Peyer's patch (tissue), 4 donors: ENCODE measurements around the gene AJAP1.

Experiments
- POLR2A ChIP-seq, 2 donors: fragments of 450-650 bp; IDR thresholded peaks; one replicate each; pipeline ENCODE4 v1.5.1; 2017; ENCODE audit warnings: antibody characterized with exemption in 2 of 2, mild to moderate bottlenecking in 2 of 2, moderate library complexity in 2 of 2
- TF ChIP-seq, protein P1 (sequence below), 6 experiments: fragments of 450-650 bp in 4 of 6; fragments of 200-600 bp in 2 of 6; sonication (generic) in 1 of 6; IDR thresholded peaks; one replicate each; pipeline ENCODE4 v1.5.1; 2017 to 2019; ENCODE audit warnings: antibody characterized with exemption in 6 of 6, mild to moderate bottlenecking in 3 of 6, moderate library complexity in 1 of 6

DNA sequence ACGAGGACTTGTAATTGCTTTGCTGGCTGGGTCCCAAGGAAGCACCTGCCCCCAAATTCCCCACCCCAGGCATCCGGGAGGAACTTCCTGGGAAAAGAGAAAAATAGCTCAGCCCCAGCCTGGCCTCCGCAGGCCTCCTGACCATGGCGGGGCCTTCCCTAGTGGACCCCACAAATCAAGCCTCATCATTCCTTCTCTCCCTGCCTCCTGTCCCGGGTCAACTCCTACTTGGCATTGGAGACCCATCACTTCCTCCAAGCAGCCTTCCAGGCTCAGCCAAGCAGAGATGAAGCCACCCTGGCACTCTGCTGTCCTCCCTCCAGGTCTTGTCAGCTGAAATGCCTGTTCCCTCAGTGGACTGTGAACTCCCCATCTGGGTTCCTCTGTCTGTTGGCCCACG lies 38.0 kb downstream of the AJAP1 start:
- TF ChIP-seq, protein P1, sequence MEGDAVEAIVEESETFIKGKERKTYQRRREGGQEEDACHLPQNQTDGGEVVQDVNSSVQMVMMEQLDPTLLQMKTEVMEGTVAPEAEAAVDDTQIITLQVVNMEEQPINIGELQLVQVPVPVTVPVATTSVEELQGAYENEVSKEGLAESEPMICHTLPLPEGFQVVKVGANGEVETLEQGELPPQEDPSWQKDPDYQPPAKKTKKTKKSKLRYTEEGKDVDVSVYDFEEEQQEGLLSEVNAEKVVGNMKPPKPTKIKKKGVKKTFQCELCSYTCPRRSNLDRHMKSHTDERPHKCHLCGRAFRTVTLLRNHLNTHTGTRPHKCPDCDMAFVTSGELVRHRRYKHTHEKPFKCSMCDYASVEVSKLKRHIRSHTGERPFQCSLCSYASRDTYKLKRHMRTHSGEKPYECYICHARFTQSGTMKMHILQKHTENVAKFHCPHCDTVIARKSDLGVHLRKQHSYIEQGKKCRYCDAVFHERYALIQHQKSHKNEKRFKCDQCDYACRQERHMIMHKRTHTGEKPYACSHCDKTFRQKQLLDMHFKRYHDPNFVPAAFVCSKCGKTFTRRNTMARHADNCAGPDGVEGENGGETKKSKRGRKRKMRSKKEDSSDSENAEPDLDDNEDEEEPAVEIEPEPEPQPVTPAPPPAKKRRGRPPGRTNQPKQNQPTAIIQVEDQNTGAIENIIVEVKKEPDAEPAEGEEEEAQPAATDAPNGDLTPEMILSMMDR (IDR thresholded peaks at IDR 0.05) = no peak
- no peak for TF ChIP-seq POLR2A (IDR thresholded peaks at IDR 0.05)
